ENCODE results near the gene NUP107.

Gene NUP107

GRCh38 chr12:68790081-68790951 lies 103.5 kb downstream of the NUP107 start:
- no peak for TF ChIP-seq CTCF (conservative IDR thresholded peaks at IDR 0.05; ENCODE audit: low read length)
- DNase-seq (ENCODE audit: low read depth), result no peak
- no peak overlapping the region for H3K4me3 ChIP-seq (ENCODE audit: low read length)

DNA sequence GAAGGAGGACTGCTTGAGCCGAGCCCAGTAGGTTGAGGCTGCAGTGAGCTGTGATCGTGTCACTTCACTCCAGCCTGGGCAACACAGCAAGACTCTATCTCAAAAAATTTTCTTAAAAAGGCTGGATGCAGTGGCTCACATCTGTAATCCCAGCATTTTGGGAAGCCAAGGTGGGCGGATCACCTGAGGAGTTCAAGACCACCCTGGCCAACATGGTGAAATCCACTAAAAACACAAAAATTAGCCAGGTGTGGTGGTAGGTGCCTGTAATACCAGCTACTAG lies 104.1 kb downstream of the NUP107 start:
- no peak overlapping the region for H3K4me3 ChIP-seq (ENCODE audit: low read length)
- TF ChIP-seq CTCF (conservative IDR thresholded peaks at IDR 0.05; ENCODE audit: low read length), result no peak
- DNase-seq (ENCODE audit: low read depth), result no peak

GRCh38 chr12:68791897-68792481 lies 105.2 kb downstream of the NUP107 start:
- no peak overlapping the region for H3K4me3 ChIP-seq (ENCODE audit: low read length)
- DNase-seq (ENCODE audit: low read depth), result no peak
- no peak for TF ChIP-seq CTCF (conservative IDR thresholded peaks at IDR 0.05; ENCODE audit: low read length)

DNA sequence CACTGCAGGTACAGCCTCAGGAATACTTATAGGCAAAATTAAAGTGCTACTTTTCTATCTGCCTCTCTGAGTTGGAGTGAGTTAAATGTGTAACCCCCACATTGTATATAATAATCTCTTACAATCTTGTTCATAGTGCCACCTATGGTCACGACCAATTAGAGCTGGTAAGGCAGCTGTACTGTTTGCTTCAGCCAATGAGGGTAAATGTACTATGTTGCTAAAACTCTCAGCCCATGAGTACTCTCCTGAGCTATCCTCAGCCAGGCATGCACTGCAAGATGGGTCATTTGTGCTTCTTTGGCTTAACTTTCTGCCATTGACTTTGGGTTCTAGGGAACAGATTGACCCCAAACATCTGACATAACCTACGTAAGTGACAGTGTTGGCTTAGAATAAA lies 106.2 kb downstream of the NUP107 start:
- no peak overlapping the region for H3K4me3 ChIP-seq (ENCODE audit: low read length)
- DNase-seq (ENCODE audit: low read depth), result no peak
- no peak for TF ChIP-seq CTCF (conservative IDR thresholded peaks at IDR 0.05; ENCODE audit: low read length)

- H3K4me3 ChIP-seq (ENCODE audit: low read length), result no peak overlapping the region
- no peak for DNase-seq (ENCODE audit: low read depth)
- TF ChIP-seq CTCF (conservative IDR thresholded peaks at IDR 0.05; ENCODE audit: low read length), result no peak
Observed at GRCh38 chr12:68793436-68793835, 106.7 kb downstream of the NUP107 start.

DNA sequence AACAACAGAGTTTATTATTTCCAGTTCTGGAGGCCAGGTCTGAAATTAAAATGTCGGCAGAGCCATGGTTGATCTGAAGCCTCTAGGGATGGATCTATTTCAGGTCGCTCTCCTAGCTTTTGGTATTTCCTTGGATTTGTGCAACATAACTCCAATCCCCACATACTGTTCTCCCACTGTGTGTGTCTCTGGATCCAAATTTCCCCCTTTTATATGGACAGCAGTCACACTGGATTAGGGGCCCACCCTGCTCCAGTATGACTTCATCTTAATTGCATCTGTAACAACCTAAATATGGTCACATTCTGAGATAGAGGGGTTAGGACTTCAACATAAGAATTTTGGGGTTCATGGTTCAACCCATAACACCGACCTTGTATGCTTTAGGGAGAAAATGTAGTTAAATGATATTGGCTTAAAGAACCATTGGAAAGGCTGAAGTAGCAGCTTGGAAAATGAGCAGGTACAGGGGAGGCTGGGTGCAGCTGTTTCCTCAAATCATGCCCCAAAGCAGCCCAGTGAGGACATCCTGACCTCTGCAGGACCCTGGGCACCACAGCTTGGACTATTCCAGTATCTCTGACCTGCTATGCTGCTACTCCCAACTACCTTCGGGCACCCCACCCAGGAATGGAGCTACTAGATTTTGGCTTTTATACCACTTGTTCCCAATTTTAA lies 107.3 kb downstream of the NUP107 start:
- no peak for DNase-seq (ENCODE audit: low read depth)
- TF ChIP-seq CTCF (conservative IDR thresholded peaks at IDR 0.05; ENCODE audit: low read length), result no peak
- no peak overlapping the region for H3K4me3 ChIP-seq (ENCODE audit: low read length)
